Trophoblast cell (in vitro differentiated cells and primary cell): ENCODE results near the gene EFCAB3.
"Not testable (repeated sequence)": the region's sequence is repeated elsewhere in the genome, so short reads cannot be mapped to it uniquely, and the experiment has no call there.

ENCODE experiments used
- DNase-seq, 2 donors: peaks; one replicate each; pipeline ENCODE4 v3.0.0-alpha.2; 2016
- H2AFZ ChIP-seq: 2 replicates; pipeline ENCODE4 v1.6.1; 2013; ENCODE audit warnings: low read length, moderate library complexity, mild to moderate bottlenecking; ENCODE audit not compliant: insufficient read depth, poor library complexity
- H2AK5ac ChIP-seq: 2 replicates; pipeline ENCODE4 v1.6.1; 2013; ENCODE audit warnings: mild to moderate bottlenecking, low read length
- H2BK120ac ChIP-seq: 2 replicates; pipeline ENCODE4 v1.6.1; 2013; ENCODE audit warnings: low read length, mild to moderate bottlenecking, moderate library complexity; ENCODE audit not compliant: insufficient read depth, poor library complexity
- H2BK12ac ChIP-seq: 2 replicates; pipeline ENCODE4 v1.6.1; 2013; ENCODE audit warnings: mild to moderate bottlenecking, low read length, moderate library complexity
- H2BK5ac ChIP-seq: 2 replicates; pipeline ENCODE4 v1.6.1; 2013; ENCODE audit warnings: low read length, low read depth, moderate library complexity, mild to moderate bottlenecking; ENCODE audit not compliant: poor library complexity
- H3K14ac ChIP-seq: 2 replicates; pipeline ENCODE4 v1.6.1; 2013; ENCODE audit warnings: mild to moderate bottlenecking, low read length
- H3K18ac ChIP-seq: 2 replicates; pipeline ENCODE4 v1.6.1; 2013; ENCODE audit warnings: mild to moderate bottlenecking, low read length
- H3K23ac ChIP-seq: 2 replicates; pipeline ENCODE4 v1.6.1; 2013; ENCODE audit warnings: low read length
- H3K27ac ChIP-seq: 2 replicates; pipeline ENCODE4 v1.5.1; 2013; ENCODE audit warnings: low read depth, mild to moderate bottlenecking, inconsistent platforms, low read length, moderate library complexity
- H3K27me3 ChIP-seq: 2 replicates; pipeline ENCODE4 v1.6.1; 2013; ENCODE audit warnings: inconsistent platforms, mild to moderate bottlenecking, low read length, moderate library complexity; ENCODE audit not compliant: insufficient read depth
- H3K36me3 ChIP-seq, 2 experiments: 1 replicate in 1 of 2; 2 replicates in 1 of 2; pipeline ENCODE4 v1.6.1; 2013; ENCODE audit warnings: low read length in 2 of 2, mild to moderate bottlenecking in 2 of 2, moderate library complexity in 1 of 2; ENCODE audit not compliant: insufficient read depth in 2 of 2, control insufficient read depth in 1 of 2
- H3K4ac ChIP-seq: 2 replicates; pipeline ENCODE4 v1.6.1; 2013; ENCODE audit warnings: low read depth, mild to moderate bottlenecking, low read length, moderate library complexity
- H3K4me1 ChIP-seq, 2 experiments: 1 replicate in 1 of 2; 2 replicates in 1 of 2; pipeline ENCODE4 v1.6.1; 2013; ENCODE audit warnings: low read length in 2 of 2, mild to moderate bottlenecking in 2 of 2, moderate library complexity in 1 of 2; ENCODE audit not compliant: insufficient read depth in 2 of 2, control insufficient read depth in 1 of 2
- H3K4me2 ChIP-seq: 2 replicates; pipeline ENCODE4 v1.6.1; 2013; ENCODE audit warnings: inconsistent platforms, mild to moderate bottlenecking, low read length, moderate library complexity
- H3K4me3 ChIP-seq: 2 replicates; pipeline ENCODE4 v1.5.1; 2013; ENCODE audit warnings: mild to moderate bottlenecking, low read depth, low read length, inconsistent platforms
- H3K79me1 ChIP-seq: one replicate; pipeline ENCODE4 v1.6.1; 2013; ENCODE audit warnings: low read length
- H3K79me2 ChIP-seq: 2 replicates; pipeline ENCODE4 v1.6.1; 2013; ENCODE audit warnings: low read length, mild to moderate bottlenecking; ENCODE audit not compliant: control insufficient read depth, insufficient read depth, poor library complexity
- H3K9ac ChIP-seq: 2 replicates; pipeline ENCODE4 v1.6.1; 2013; ENCODE audit warnings: mild to moderate bottlenecking, low read length
- H3K9me3 ChIP-seq: 2 replicates; pipeline ENCODE4 v1.6.1; 2013; ENCODE audit warnings: low read depth, mild to moderate bottlenecking, control low read depth, inconsistent platforms, low read length; ENCODE audit not compliant: insufficient read depth
- H4K12ac ChIP-seq: 2 replicates; pipeline ENCODE4 v1.6.1; 2013; ENCODE audit warnings: low read depth, mild to moderate bottlenecking, low read length, moderate library complexity
- H4K8ac ChIP-seq: 2 replicates; pipeline ENCODE4 v1.6.1; 2013; ENCODE audit warnings: low read depth, mild to moderate bottlenecking, low read length, moderate library complexity
- H4K91ac ChIP-seq: one replicate; pipeline ENCODE4 v1.6.1; 2013; ENCODE audit warnings: low read depth, mild to moderate bottlenecking, low read length, moderate library complexity
- WGBS: extraction: QIAGEN DNeasy Blood & Tissue Kit; methylation state at CpG from one replicate; pipeline ENCODE4 v1.1.7; 2013; ENCODE audit warnings: missing lambda C conversion rate; ENCODE audit not compliant: insufficient read length, insufficient coverage; ENCODE audit errors: extremely low coverage; 5-methylcytosine and 5-hydroxymethylcytosine counted together

EFCAB3 gene

DNA sequence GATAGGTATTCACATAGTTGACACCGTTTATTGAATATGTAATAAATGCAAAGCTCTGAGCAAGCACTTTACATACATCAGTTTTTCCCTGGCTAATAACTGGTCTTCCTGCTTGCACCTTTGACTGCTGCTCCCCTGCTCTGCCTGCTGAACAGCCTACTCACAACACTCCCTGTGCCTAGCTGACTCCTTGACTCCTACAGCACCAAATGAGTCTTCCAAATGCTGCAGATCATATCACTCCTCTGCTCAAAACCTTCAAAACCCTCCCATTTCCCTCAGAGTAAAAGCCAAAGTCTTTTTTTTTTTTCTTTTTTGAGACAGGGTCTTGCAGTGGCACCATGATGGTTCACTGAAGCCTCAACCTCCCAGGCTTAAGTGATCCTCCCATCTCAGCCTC is 18.5 kb downstream of the EFCAB3 start:
- no peaks in the 10 kb centered on the region for H3K27me3 ChIP-seq
- H3K9ac ChIP-seq: no peak overlapping the region
- no peaks in the 10 kb centered on the region for H3K36me3 ChIP-seq
- H3K14ac ChIP-seq: no peak overlapping the region
- no peak overlapping the region for H3K4ac ChIP-seq
- no peak overlapping the region for H4K91ac ChIP-seq
- H4K12ac ChIP-seq: no peak overlapping the region
- H3K27ac ChIP-seq: no peak overlapping the region
- H3K9me3 ChIP-seq: no peaks in the 10 kb centered on the region
- no peak overlapping the region for H2BK5ac ChIP-seq
- H4K8ac ChIP-seq: no peak overlapping the region
- WGBS: no CpG with 5 or more reads among the region's 1 CpG
- no peak for DNase-seq
- no peak overlapping the region for H3K18ac ChIP-seq
- H3K79me2 ChIP-seq: no peaks in the 10 kb centered on the region
- no peaks in the 10 kb centered on the region for H3K79me1 ChIP-seq
- no peak overlapping the region for H2BK120ac ChIP-seq
- no peak overlapping the region for H2AFZ ChIP-seq
- no peaks in the 10 kb centered on the region for H3K4me1 ChIP-seq
- H3K4me2 ChIP-seq: no peak overlapping the region
- no peak overlapping the region for H3K23ac ChIP-seq
- H2BK12ac ChIP-seq: no peak overlapping the region
- no peak overlapping the region for H2AK5ac ChIP-seq
- no peak overlapping the region for H3K4me3 ChIP-seq

DNA sequence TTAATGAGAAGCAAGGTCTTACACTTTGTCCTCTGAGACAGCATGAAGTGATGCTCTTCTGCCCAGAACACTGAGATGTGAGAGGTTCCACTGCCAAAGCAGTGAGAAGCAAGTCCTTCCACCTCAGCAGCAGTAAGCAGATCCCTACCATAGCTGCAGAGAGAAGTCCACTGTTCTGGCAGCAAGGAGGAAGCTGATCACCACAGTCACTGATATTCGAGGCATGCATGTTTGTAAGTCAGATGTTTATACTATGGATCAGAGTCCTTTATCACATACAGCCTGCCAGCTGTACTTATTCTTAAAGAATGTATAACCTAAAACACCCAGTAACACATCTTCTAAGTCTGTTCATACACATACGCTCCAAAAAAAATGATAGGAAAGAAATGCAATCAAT is 25.1 kb downstream of the EFCAB3 start:
- Histone ChIP-seq H3K79me1 (no peaks in the 10 kb centered on the region), H3K14ac (no peak overlapping the region), H3K9ac (no peak overlapping the region), H2BK5ac (no peak overlapping the region), H2BK120ac (no peak overlapping the region), H3K4ac (no peak overlapping the region), H3K23ac (no peak overlapping the region), H3K27me3 (no peaks in the 10 kb centered on the region), H2BK12ac (no peak overlapping the region), H3K4me1 (no peaks in the 10 kb centered on the region), H3K27ac (no peak overlapping the region), H3K79me2 (no peaks in the 10 kb centered on the region), H2AFZ (no peak overlapping the region), H3K4me3 (no peak overlapping the region), H3K9me3 (no peaks in the 10 kb centered on the region), H3K36me3 (no peaks in the 10 kb centered on the region), H2AK5ac (no peak overlapping the region), H4K91ac (no peak overlapping the region), H3K18ac (no peak overlapping the region), H4K8ac (no peak overlapping the region), H3K4me2 (no peak overlapping the region), H4K12ac (no peak overlapping the region)
- WGBS: no CpG with 5 or more reads among the region's 2 CpGs
- no peak for DNase-seq

DNA sequence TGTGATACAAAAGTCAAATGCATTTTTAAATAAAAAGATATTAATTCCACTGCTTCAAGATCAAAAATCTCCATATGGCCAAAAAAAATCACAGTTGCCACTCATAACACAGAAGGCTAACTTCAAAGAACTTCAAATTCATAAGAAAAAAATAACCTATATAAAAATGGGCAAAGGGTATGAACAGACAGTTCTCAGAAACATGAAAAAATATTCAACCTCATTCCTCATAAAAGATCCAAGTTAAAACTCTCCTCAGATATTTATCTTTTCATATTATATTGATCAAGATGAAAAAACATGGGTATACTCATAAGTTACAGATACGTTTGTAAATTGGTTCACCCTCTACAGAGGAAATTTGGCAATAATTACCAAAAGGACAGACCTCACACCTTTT is 32.7 kb downstream of the EFCAB3 start:
- not testable (repeated sequence) for H3K4me2 ChIP-seq, H3K79me2 ChIP-seq, H3K14ac ChIP-seq, H3K36me3 ChIP-seq, H4K91ac ChIP-seq, H2BK12ac ChIP-seq, H3K4me1 ChIP-seq, H2BK5ac ChIP-seq, H3K4ac ChIP-seq, H2AFZ ChIP-seq, H3K9ac ChIP-seq, H3K79me1 ChIP-seq, DNase-seq, H3K23ac ChIP-seq, H3K27ac ChIP-seq, H3K4me3 ChIP-seq, H2AK5ac ChIP-seq, H2BK120ac ChIP-seq, H4K8ac ChIP-seq, H3K18ac ChIP-seq, H3K9me3 ChIP-seq, H4K12ac ChIP-seq, H3K27me3 ChIP-seq
- no CpG with 5 or more reads among the region's 1 CpG for WGBS

DNA sequence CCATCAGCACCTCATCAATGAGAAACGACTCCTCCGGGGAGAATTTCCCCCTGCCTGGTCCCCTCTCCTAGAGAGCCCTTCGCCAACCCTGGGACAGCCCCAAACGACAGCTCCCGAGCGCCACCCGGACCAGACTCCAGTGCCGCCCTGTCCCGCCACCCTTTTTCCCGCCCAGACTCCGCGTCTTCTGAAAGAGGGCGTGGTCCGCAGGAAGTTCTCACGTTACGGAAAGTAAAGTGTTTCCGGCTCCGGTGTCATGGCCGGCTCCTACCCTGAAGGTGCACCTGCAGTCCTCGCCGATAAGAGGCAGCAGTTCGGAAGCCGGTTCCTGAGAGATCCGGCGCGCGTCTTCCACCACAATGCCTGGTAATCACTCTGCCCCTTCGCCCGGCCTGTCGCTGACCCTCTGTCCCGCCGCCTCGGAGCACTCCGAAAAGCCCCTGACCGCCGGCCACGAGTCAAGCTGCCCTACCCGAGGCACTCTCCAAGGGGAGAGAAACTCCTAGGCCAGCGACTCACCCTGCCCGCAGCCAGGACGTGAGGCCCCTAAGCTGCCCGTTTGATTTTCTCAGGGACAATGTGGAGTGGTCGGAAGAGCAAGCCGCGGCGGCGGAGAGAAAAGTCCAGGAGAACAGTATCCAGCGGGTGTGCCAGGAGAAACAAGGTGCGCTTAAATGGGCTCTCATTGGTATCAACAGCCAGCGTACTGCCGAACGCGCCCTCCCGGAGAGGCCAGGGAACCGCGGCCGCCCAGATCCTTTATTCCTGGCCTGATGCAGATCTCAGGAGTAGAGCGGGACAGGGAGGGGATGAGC is 43.5 kb downstream of the EFCAB3 start, which contains the start of gene METTL2A:
METTL2A (plus strand) TSS at position 251 of the 815 bp plus-strand sequence; CDS start at position 257, 6 bp downstream.
- not testable (repeated sequence) for H3K23ac ChIP-seq, H2BK12ac ChIP-seq, H3K9me3 ChIP-seq, H3K27ac ChIP-seq, H2AK5ac ChIP-seq, H3K4ac ChIP-seq, H3K36me3 ChIP-seq, H3K27me3 ChIP-seq, H3K4me1 ChIP-seq, H2BK120ac ChIP-seq, H3K18ac ChIP-seq, H2BK5ac ChIP-seq, H3K79me2 ChIP-seq, H3K79me1 ChIP-seq
- Histone ChIP-seq H3K14ac (peak within 1 kb of the TSS; percentile 8), H4K91ac (peak within 1 kb of the TSS; percentile 19), H4K12ac (peak within 1 kb of the TSS; percentile 52), H3K4me2 (peak within 1 kb of the TSS; percentile 93), H3K4me3 (peak within 1 kb of the TSS; percentile 90), H3K9ac (peak within 1 kb of the TSS; percentile 77), H2AFZ (peak within 1 kb of the TSS; percentile 79), H4K8ac (peak within 1 kb of the TSS; percentile 92)
- WGBS: no CpG with 5 or more reads among the region's 58 CpGs
- DNase-seq: peak; percentile 81 to 89
